ENCODE results near the gene PBXIP1. TPM values are rescaled to one million over a fixed set of nuclear protein-coding genes. Genes with fewer than 3 reads are reported as not detected.

Gene PBXIP1
- total and polyA plus RNA-seq, 2 of the 13 experiments (the other 11 are each of a cell fraction or from before 2014, with no cell fraction given): 16.3 to 31.9 TPM

GRCh38 chr1:155000726-155001424 is 45.0 kb upstream of the PBXIP1 start (continued):
- TF ChIP-seq ARID3A (IDR thresholded peaks at IDR 0.05; ENCODE audit: low read depth, low read length) (peak; percentile 83), ZMYM4 (CRISPR knock-in tag; IDR thresholded peaks at IDR 0.05) (peak; percentile 50; the same call in 1 of the 2 replicates), ZNF543 (CRISPR knock-in tag; IDR thresholded peaks at IDR 0.05) (peak; percentile 87; the same call in 1 of the 2 replicates), ZNF318 (CRISPR knock-in tag; IDR thresholded peaks at IDR 0.05) (peak; percentile 80; the same call in 1 of the 2 replicates), TFE3 (CRISPR knock-in tag; IDR thresholded peaks at IDR 0.05) (0 out of 2 replicates have a peak, but pooled peaks have one; percentile 41), TRIM24 (CRISPR knock-in tag; IDR thresholded peaks at IDR 0.05) (no peak), TP53 (CRISPR knock-in tag; conservative IDR thresholded peaks at IDR 0.05) (no peak), TBX3 (IDR thresholded peaks at IDR 0.05; ENCODE audit: borderline replicate concordance) (peak; percentile 80; the same call in 1 of the 2 replicates), FOXK1 (CRISPR knock-in tag; IDR thresholded peaks at IDR 0.05; ENCODE audit: borderline replicate concordance, low read depth) (peak; percentile 44; the same call in 1 of the 2 replicates), ZNF672 (CRISPR knock-in tag; IDR thresholded peaks at IDR 0.05) (peak; percentile 17), U2AF1 (optimal IDR thresholded peaks at IDR 0.05; ENCODE audit: low read depth, low read length) (peak; percentile 77)
